K562 (cell line): Measurements from ENCODE around the gene XPR1. TPM values are rescaled to one million over a fixed set of nuclear protein-coding genes. Genes with fewer than 3 reads are reported as not detected.
A peak's percentile ranks its signal among the peaks of the same experiment; 100 is the strongest.

Source experiments
- KDM2B ChIP-seq: fragments of 250-450 bp; sonication (Bioruptor Pico); IDR thresholded peaks from 2 replicates; pipeline ENCODE4 v1.8.0; 2021; ENCODE audit warnings: mild to moderate bottlenecking, moderate library complexity
- TARDBP ChIP-seq: fragments of 450-650 bp; IDR thresholded peaks from 2 replicates; pipeline ENCODE4 v1.6.1; 2016
- ZFP1 ChIP-seq: fragments of 450-650 bp; formaldehyde crosslinking; IDR thresholded peaks from 2 replicates; pipeline ENCODE4 v1.4.0; 2020; ENCODE audit warnings: mild to moderate bottlenecking, mixed read lengths
- ZNF668 ChIP-seq: fragments of 250-450 bp; sonication (Bioruptor Pico); IDR thresholded peaks from 2 replicates; pipeline ENCODE4 v1.8.0; 2022; ENCODE audit warnings: mild to moderate bottlenecking, inconsistent platforms
- polyA plus RNA-seq, 8 experiments: library from polyadenylated mRNA; depleted of rRNA in 4 of 8; stranded (reverse) in 5 of 8; unstranded in 3 of 8; fragments of >200 nt; fragmentation: Nextera tagmentation in 2 of 8; fragmentation: Illumina TruSeq in 1 of 8; extraction: Ambion mirVana in 2 of 8; extraction: Trizol in 1 of 8; gene quantifications; 2 replicates each; pipeline versions ENCODE4 v1.2.1 to v1.2.3, GENCODE V29; 2011 to 2014; ENCODE audit warnings: inconsistent platforms in 1 of 8, missing spikeins in 1 of 8
- total RNA-seq, 7 experiments: library from RNA; depleted of rRNA in 6 of 7; stranded (reverse); fragments of >200 nt in 6 of 7; fragmentation: Illumina TruSeq in 2 of 7; extraction: Trizol in 2 of 7; gene quantifications; 2 replicates each; pipeline versions ENCODE4 v1.2.1 to v1.2.3, GENCODE V29; 2011 to 2021; ENCODE audit warnings: low replicate concordance in 1 of 7
- TF ChIP-seq, protein P1 (sequence below): sonication (generic); formaldehyde crosslinking; IDR thresholded peaks from 2 replicates; pipeline ENCODE4 v1.8.1; 2023; ENCODE audit warnings: missing genetic modification reagents, mild to moderate bottlenecking, borderline replicate concordance
- TF ChIP-seq, protein P2 (sequence below), 2 experiments: IDR thresholded peaks; 2 replicates each; pipeline ENCODE4 v1.6.1; 2012; ENCODE audit warnings: improper control_type of control experiment in 2 of 2, low read depth in 2 of 2, low read length in 2 of 2, borderline replicate concordance in 1 of 2
- TF ChIP-seq, protein P3 (sequence below): sonication (generic); formaldehyde crosslinking; IDR thresholded peaks from 2 replicates; pipeline ENCODE4 v1.8.1; 2023; ENCODE audit warnings: mild to moderate bottlenecking, missing genetic modification reagents
- TF ChIP-seq, protein P4 (sequence below): sonication (generic); formaldehyde crosslinking; IDR thresholded peaks from 2 replicates; pipeline ENCODE4 v1.8.0; 2023; ENCODE audit warnings: missing genetic modification reagents, mild to moderate bottlenecking, borderline replicate concordance
- TF ChIP-seq, protein P5 (sequence below): fragments of 450-650 bp; IDR thresholded peaks from 2 replicates; pipeline ENCODE4 v1.6.1; 2016; ENCODE audit warnings: low read depth, mild to moderate bottlenecking, moderate library complexity

Gene XPR1
- total and polyA plus RNA-seq, 9 of the 15 experiments (the other 6 are each of a cell fraction or from before 2014, with no cell fraction given), result 3.0 to 66.2 (median 38.6) TPM

DNA sequence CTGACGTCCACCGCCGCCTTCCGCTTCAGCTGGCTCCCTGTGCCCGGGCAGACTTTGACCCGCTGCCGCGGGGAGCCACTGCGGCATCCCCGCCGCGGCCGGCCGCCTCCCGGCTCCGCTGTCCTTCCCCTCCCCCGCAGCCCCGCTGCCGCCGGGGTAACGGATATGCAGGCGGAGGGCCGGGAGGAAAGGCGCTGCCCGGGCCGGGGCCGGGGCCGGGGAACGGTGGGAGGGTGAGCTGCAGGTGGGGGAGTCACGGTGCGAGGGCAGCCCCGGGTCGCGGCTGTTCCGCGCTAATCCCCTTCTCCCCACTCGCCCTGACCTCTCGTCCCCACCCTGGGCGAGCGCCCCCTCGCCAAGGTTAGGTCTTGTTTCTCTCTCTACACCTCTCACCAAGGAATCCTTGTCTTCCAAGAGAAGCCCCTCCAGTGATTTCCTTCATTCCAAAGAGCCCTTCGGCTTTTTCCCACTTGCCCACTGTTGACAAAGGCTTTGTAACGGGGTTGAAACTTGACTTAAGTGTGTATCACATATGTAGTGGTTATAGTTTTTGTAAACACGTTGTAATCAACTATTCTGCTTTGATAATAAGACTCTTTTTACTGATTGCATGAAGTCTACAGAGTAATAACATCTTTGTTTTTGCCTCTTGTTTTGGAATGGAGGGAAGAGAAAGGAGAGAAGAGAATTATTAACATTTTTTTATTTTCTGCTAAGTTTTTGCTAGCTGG is 669 bp downstream of the XPR1 start (continued):
- TF ChIP-seq, protein P1, sequence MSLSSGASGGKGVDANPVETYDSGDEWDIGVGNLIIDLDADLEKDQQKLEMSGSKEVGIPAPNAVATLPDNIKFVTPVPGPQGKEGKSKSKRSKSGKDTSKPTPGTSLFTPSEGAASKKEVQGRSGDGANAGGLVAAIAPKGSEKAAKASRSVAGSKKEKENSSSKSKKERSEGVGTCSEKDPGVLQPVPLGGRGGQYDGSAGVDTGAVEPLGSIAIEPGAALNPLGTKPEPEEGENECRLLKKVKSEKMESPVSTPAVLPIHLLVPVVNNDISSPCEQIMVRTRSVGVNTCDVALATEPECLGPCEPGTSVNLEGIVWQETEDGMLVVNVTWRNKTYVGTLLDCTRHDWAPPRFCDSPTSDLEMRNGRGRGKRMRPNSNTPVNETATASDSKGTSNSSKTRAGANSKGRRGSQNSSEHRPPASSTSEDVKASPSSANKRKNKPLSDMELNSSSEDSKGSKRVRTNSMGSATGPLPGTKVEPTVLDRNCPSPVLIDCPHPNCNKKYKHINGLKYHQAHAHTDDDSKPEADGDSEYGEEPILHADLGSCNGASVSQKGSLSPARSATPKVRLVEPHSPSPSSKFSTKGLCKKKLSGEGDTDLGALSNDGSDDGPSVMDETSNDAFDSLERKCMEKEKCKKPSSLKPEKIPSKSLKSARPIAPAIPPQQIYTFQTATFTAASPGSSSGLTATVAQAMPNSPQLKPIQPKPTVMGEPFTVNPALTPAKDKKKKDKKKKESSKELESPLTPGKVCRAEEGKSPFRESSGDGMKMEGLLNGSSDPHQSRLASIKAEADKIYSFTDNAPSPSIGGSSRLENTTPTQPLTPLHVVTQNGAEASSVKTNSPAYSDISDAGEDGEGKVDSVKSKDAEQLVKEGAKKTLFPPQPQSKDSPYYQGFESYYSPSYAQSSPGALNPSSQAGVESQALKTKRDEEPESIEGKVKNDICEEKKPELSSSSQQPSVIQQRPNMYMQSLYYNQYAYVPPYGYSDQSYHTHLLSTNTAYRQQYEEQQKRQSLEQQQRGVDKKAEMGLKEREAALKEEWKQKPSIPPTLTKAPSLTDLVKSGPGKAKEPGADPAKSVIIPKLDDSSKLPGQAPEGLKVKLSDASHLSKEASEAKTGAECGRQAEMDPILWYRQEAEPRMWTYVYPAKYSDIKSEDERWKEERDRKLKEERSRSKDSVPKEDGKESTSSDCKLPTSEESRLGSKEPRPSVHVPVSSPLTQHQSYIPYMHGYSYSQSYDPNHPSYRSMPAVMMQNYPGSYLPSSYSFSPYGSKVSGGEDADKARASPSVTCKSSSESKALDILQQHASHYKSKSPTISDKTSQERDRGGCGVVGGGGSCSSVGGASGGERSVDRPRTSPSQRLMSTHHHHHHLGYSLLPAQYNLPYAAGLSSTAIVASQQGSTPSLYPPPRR (CRISPR knock-in tag), result peak; percentile 86; the same call in 1 of the 2 replicates
- TF ChIP-seq ZNF668 (no peak), KDM2B (CRISPR knock-in tag) (no peak; the same call in none of the 2 replicates), TARDBP (no peak), ZFP1 (no peak)
- TF ChIP-seq, protein P2, sequence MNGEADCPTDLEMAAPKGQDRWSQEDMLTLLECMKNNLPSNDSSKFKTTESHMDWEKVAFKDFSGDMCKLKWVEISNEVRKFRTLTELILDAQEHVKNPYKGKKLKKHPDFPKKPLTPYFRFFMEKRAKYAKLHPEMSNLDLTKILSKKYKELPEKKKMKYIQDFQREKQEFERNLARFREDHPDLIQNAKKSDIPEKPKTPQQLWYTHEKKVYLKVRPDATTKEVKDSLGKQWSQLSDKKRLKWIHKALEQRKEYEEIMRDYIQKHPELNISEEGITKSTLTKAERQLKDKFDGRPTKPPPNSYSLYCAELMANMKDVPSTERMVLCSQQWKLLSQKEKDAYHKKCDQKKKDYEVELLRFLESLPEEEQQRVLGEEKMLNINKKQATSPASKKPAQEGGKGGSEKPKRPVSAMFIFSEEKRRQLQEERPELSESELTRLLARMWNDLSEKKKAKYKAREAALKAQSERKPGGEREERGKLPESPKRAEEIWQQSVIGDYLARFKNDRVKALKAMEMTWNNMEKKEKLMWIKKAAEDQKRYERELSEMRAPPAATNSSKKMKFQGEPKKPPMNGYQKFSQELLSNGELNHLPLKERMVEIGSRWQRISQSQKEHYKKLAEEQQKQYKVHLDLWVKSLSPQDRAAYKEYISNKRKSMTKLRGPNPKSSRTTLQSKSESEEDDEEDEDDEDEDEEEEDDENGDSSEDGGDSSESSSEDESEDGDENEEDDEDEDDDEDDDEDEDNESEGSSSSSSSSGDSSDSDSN (IDR thresholded peaks at IDR 0.05; ENCODE audit: borderline replicate concordance in 1 of 2, low read depth in 2 of 2, low read length in 2 of 2), result 0 out of 4 replicates have a peak, but pooled peaks of 1 of the 2 experiments have one; percentile 74
- TF ChIP-seq, protein P3, sequence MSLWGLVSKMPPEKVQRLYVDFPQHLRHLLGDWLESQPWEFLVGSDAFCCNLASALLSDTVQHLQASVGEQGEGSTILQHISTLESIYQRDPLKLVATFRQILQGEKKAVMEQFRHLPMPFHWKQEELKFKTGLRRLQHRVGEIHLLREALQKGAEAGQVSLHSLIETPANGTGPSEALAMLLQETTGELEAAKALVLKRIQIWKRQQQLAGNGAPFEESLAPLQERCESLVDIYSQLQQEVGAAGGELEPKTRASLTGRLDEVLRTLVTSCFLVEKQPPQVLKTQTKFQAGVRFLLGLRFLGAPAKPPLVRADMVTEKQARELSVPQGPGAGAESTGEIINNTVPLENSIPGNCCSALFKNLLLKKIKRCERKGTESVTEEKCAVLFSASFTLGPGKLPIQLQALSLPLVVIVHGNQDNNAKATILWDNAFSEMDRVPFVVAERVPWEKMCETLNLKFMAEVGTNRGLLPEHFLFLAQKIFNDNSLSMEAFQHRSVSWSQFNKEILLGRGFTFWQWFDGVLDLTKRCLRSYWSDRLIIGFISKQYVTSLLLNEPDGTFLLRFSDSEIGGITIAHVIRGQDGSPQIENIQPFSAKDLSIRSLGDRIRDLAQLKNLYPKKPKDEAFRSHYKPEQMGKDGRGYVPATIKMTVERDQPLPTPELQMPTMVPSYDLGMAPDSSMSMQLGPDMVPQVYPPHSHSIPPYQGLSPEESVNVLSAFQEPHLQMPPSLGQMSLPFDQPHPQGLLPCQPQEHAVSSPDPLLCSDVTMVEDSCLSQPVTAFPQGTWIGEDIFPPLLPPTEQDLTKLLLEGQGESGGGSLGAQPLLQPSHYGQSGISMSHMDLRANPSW (CRISPR knock-in tag), result 0 out of 2 replicates have a peak, but pooled peaks have one; percentile 73
- TF ChIP-seq, protein P4, sequence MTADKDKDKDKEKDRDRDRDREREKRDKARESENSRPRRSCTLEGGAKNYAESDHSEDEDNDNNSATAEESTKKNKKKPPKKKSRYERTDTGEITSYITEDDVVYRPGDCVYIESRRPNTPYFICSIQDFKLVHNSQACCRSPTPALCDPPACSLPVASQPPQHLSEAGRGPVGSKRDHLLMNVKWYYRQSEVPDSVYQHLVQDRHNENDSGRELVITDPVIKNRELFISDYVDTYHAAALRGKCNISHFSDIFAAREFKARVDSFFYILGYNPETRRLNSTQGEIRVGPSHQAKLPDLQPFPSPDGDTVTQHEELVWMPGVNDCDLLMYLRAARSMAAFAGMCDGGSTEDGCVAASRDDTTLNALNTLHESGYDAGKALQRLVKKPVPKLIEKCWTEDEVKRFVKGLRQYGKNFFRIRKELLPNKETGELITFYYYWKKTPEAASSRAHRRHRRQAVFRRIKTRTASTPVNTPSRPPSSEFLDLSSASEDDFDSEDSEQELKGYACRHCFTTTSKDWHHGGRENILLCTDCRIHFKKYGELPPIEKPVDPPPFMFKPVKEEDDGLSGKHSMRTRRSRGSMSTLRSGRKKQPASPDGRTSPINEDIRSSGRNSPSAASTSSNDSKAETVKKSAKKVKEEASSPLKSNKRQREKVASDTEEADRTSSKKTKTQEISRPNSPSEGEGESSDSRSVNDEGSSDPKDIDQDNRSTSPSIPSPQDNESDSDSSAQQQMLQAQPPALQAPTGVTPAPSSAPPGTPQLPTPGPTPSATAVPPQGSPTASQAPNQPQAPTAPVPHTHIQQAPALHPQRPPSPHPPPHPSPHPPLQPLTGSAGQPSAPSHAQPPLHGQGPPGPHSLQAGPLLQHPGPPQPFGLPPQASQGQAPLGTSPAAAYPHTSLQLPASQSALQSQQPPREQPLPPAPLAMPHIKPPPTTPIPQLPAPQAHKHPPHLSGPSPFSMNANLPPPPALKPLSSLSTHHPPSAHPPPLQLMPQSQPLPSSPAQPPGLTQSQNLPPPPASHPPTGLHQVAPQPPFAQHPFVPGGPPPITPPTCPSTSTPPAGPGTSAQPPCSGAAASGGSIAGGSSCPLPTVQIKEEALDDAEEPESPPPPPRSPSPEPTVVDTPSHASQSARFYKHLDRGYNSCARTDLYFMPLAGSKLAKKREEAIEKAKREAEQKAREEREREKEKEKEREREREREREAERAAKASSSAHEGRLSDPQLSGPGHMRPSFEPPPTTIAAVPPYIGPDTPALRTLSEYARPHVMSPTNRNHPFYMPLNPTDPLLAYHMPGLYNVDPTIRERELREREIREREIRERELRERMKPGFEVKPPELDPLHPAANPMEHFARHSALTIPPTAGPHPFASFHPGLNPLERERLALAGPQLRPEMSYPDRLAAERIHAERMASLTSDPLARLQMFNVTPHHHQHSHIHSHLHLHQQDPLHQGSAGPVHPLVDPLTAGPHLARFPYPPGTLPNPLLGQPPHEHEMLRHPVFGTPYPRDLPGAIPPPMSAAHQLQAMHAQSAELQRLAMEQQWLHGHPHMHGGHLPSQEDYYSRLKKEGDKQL (CRISPR knock-in tag), result no peak
- TF ChIP-seq, protein P5, sequence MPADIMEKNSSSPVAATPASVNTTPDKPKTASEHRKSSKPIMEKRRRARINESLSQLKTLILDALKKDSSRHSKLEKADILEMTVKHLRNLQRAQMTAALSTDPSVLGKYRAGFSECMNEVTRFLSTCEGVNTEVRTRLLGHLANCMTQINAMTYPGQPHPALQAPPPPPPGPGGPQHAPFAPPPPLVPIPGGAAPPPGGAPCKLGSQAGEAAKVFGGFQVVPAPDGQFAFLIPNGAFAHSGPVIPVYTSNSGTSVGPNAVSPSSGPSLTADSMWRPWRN, result no peak
